Keratinocyte (primary cell): Measurements from ENCODE around the gene MYORG. TPM values are rescaled to one million over a fixed set of nuclear protein-coding genes. Genes with fewer than 3 reads are reported as not detected.
A peak's percentile ranks its signal among the peaks of the same experiment; 100 is the strongest.

Experiments
- DNase-seq: peaks from one replicate; pipeline ENCODE4 v3.0.0-alpha.2; 2011; ENCODE audit warnings: low read depth, missing footprints, low spot score
- FAIRE-seq: peaks from 2 replicates; lab custom pipeline; 2011; peaks lifted over from hg19 to GRCh38; lab: Jason Lieb, UNC
- H2AFZ ChIP-seq: 2 replicates; pipeline ENCODE4 v1.6.0; 2012; ENCODE audit warnings: low read length, control low read depth, inconsistent platforms; ENCODE audit not compliant: control insufficient read depth
- H3K27ac ChIP-seq: 2 replicates; pipeline ENCODE4 v1.5.1; 2011; ENCODE audit warnings: low read length; ENCODE audit not compliant: control insufficient read depth, insufficient read depth
- H3K27me3 ChIP-seq: 3 replicates; pipeline ENCODE4 v1.6.0; 2011; ENCODE audit warnings: low read length; ENCODE audit not compliant: control insufficient read depth, insufficient read depth; ENCODE audit errors: extremely low read depth
- H3K36me3 ChIP-seq, 2 experiments: 2 replicates in 1 of 2; 3 replicates in 1 of 2; pipeline ENCODE4 v1.5.1; 2011; ENCODE audit warnings: low read length in 2 of 2, mild to moderate bottlenecking in 1 of 2; ENCODE audit not compliant: control insufficient read depth in 2 of 2, insufficient read depth in 2 of 2; ENCODE audit errors: extremely low read depth in 1 of 2
- H3K4me1 ChIP-seq: 3 replicates; pipeline ENCODE4 v1.5.1; 2011; ENCODE audit warnings: low read length; ENCODE audit not compliant: control insufficient read depth, insufficient read depth; ENCODE audit errors: extremely low read depth
- H3K4me2 ChIP-seq: 3 replicates; pipeline ENCODE4 v1.6.0; 2011; ENCODE audit warnings: low read depth, low read length; ENCODE audit not compliant: control insufficient read depth, insufficient read depth; ENCODE audit errors: extremely low read depth
- H3K4me3 ChIP-seq, 3 experiments: fragments of 200-600 bp in 1 of 3; sonication (generic) in 1 of 3; 2 replicates in 2 of 3; 3 replicates in 1 of 3; pipeline ENCODE4 v1.5.1; 2011 to 2016; ENCODE audit warnings: low read length in 3 of 3, mild to moderate bottlenecking in 3 of 3, control low read depth in 2 of 3, inconsistent platforms in 1 of 3, low read depth in 1 of 3, mixed read lengths in 1 of 3, mixed run types in 1 of 3, moderate library complexity in 1 of 3; ENCODE audit not compliant: control insufficient read depth in 2 of 3, insufficient read depth in 2 of 3; ENCODE audit errors: extremely low read depth in 1 of 3
- H3K79me2 ChIP-seq: 2 replicates; pipeline ENCODE4 v1.6.0; 2012; ENCODE audit warnings: low read length; ENCODE audit not compliant: control insufficient read depth, insufficient read depth
- H3K9ac ChIP-seq: 3 replicates; pipeline ENCODE4 v1.6.0; 2011; ENCODE audit warnings: low read length; ENCODE audit not compliant: control insufficient read depth, insufficient read depth; ENCODE audit errors: extremely low read depth
- H3K9me1 ChIP-seq: 3 replicates; pipeline ENCODE4 v1.6.0; 2011; ENCODE audit warnings: low read length; ENCODE audit not compliant: control insufficient read depth, insufficient read depth; ENCODE audit errors: extremely low read depth
- H3K9me3 ChIP-seq: 2 replicates; pipeline ENCODE4 v1.5.1; 2012; ENCODE audit warnings: low read depth, low read length; ENCODE audit not compliant: control insufficient read depth
- H4K20me1 ChIP-seq: 3 replicates; pipeline ENCODE4 v1.6.0; 2011; ENCODE audit warnings: low read length; ENCODE audit not compliant: control insufficient read depth, insufficient read depth; ENCODE audit errors: extremely low read depth
- CTCF ChIP-seq, 3 experiments: IDR thresholded peaks in 1 of 3; conservative IDR thresholded peaks in 1 of 3; optimal IDR thresholded peaks in 1 of 3; 2 replicates in 2 of 3; 3 replicates in 1 of 3; pipeline versions ENCODE3 to v1.5.1; 2011; ENCODE audit warnings: low read length in 3 of 3, mild to moderate bottlenecking in 3 of 3, moderate library complexity in 2 of 3, control low read depth in 1 of 3, inconsistent platforms in 1 of 3; ENCODE audit not compliant: insufficient read depth in 2 of 3; ENCODE audit errors: extremely low read depth in 1 of 3
- EZH2 ChIP-seq: IDR thresholded peaks from one replicate; pipeline ENCODE4 v1.6.1; 2012; ENCODE audit warnings: inconsistent platforms, mild to moderate bottlenecking, low read length, moderate library complexity
- dilution Hi-C: fragments of 300-500 bp; cut with MboI; formaldehyde crosslinking; loops from one replicate; pipeline ENCODE4 v1.7.0; 2020; ENCODE audit warnings: low sequenced_read_pairs; ENCODE audit not compliant: extremely low pct_ligation_motif_present
- polyA plus RNA-seq, 5 experiments: library from polyadenylated mRNA; depleted of rRNA in 3 of 5; stranded (reverse) in 3 of 5; stranded (forward) in 1 of 5; unstranded in 1 of 5; fragments of >200 nt; gene quantifications; 1 replicate in 1 of 5; 2 replicates in 3 of 5; 3 replicates in 1 of 5; pipeline versions ENCODE4 v1.2.1 to v1.2.3, GENCODE V29; 2011 to 2012; ENCODE audit warnings: missing spikeins in 2 of 5, low read depth in 1 of 5, low replicate concordance in 1 of 5

Gene MYORG
- polyA plus RNA-seq, 1 donor (not counting 4 experiments of a cell fraction or from before 2014, with no cell fraction given): 3.1 TPM

- Histone ChIP-seq H3K4me1 (peaks cover 40% of the 10 kb centered on the region), H3K9me1 (no peaks in the 10 kb centered on the region), H4K20me1 (peaks cover 4% of the 10 kb centered on the region), H3K27ac (no peak overlapping the region), H3K9ac (peak overlapping the region; percentile 71), H3K9me3 (no peaks in the 10 kb centered on the region), H2AFZ (peak overlapping the region; percentile 98), H3K27me3 (peaks cover 16% of the 10 kb centered on the region), H3K4me3 (peak overlapping the region; percentile 70 to 74 (median 73)), H3K4me2 (peak overlapping the region; percentile 99), H3K79me2 (no peaks in the 10 kb centered on the region), H3K36me3 (no peaks in the 10 kb centered on the region)
- TF ChIP-seq EZH2: no peak
- no peak for TF ChIP-seq CTCF (optimal IDR thresholded peaks at IDR 0.05 in 1 of 3, IDR thresholded peaks at IDR 0.05 in 1 of 3, conservative IDR thresholded peaks at IDR 0.05 in 1 of 3; ENCODE audit: extremely low read depth in 1 of 3, insufficient read depth in 2 of 3, low read length in 3 of 3)
- dilution Hi-C loops: no loop called here
- no peak for DNase-seq
- FAIRE-seq: no peak
These were observed 677 bp upstream of the MYORG start for GRCh38 chr9:34377404-34377746.

- Histone ChIP-seq H3K9me3 (peaks cover 6% of the 10 kb centered on the region), H2AFZ (peak overlapping the region; percentile 67), H3K9ac (peak overlapping the region; percentile 71), H3K4me1 (peaks cover 38% of the 10 kb centered on the region), H3K4me3 (peak overlapping the region; percentile 70 to 74 (median 73)), H3K9me1 (no peaks in the 10 kb centered on the region), H3K36me3 (peaks cover 0 to 7% of the 10 kb centered on the region in 2 experiments), H3K79me2 (no peaks in the 10 kb centered on the region), H4K20me1 (peaks cover 4% of the 10 kb centered on the region), H3K4me2 (peak overlapping the region; percentile 99), H3K27ac (peak overlapping the region; percentile 13), H3K27me3 (peaks cover 14% of the 10 kb centered on the region)
- peak; percentile 49 for FAIRE-seq
- peak in 2 of 3 experiments; percentile 21 to 41 for TF ChIP-seq CTCF (optimal IDR thresholded peaks at IDR 0.05 in 1 of 3, IDR thresholded peaks at IDR 0.05 in 1 of 3, conservative IDR thresholded peaks at IDR 0.05 in 1 of 3; ENCODE audit: extremely low read depth in 1 of 3, insufficient read depth in 2 of 3, low read length in 3 of 3)
- TF ChIP-seq EZH2: no peak
- DNase-seq: no peak
- dilution Hi-C loops: no loop called here
These were observed 650 bp downstream of the MYORG start for GRCh38 chr9:34375901-34376595.
